Cardiac fibroblast (primary cell): Measurements from ENCODE around the gene FLG.

ENCODE experiments used
- DNase-seq, 2 donors: peaks; one replicate each; pipeline versions ENCODE4 v3.0.0 to v3.0.0-alpha.2; 2010; ENCODE audit warnings: low read depth in 2 of 2
- H3K4me3 ChIP-seq, 2 donors: replicated peaks in 1 of 2; 1 replicate in 1 of 2; 2 replicates in 1 of 2; pipeline ENCODE4 v1.5.1; 2011; ENCODE audit warnings: low read depth in 2 of 2, low read length in 2 of 2, mild to moderate bottlenecking in 2 of 2, moderate library complexity in 1 of 2
- TF ChIP-seq, protein P1 (sequence below): IDR thresholded peaks from one replicate; pipeline ENCODE4 v1.5.1; 2011; ENCODE audit warnings: low read depth, mild to moderate bottlenecking, low read length, inconsistent platforms

Gene FLG

DNA sequence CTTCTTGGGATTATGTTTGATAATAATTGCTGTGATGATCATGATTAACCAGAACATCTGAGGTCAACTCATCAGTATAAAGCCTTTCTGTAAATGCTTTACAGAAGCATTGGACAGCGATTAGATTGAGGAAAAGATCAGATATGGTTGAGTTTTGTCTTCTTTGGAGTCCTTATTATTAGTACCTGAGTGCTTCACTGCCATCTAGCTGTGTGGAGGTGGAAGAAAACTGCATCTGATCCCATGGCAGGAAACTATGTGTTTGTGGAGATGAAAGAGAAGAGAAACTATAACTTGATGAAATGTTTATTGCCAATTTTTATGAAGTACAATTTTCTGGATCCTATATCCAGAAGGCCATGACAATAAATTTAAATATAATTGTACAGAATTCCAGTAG lies 23.4 kb upstream of the FLG start:
- peak in 1 of 2 donors; percentile 10 for DNase-seq
- TF ChIP-seq, protein P1, sequence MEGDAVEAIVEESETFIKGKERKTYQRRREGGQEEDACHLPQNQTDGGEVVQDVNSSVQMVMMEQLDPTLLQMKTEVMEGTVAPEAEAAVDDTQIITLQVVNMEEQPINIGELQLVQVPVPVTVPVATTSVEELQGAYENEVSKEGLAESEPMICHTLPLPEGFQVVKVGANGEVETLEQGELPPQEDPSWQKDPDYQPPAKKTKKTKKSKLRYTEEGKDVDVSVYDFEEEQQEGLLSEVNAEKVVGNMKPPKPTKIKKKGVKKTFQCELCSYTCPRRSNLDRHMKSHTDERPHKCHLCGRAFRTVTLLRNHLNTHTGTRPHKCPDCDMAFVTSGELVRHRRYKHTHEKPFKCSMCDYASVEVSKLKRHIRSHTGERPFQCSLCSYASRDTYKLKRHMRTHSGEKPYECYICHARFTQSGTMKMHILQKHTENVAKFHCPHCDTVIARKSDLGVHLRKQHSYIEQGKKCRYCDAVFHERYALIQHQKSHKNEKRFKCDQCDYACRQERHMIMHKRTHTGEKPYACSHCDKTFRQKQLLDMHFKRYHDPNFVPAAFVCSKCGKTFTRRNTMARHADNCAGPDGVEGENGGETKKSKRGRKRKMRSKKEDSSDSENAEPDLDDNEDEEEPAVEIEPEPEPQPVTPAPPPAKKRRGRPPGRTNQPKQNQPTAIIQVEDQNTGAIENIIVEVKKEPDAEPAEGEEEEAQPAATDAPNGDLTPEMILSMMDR = no peak

DNA sequence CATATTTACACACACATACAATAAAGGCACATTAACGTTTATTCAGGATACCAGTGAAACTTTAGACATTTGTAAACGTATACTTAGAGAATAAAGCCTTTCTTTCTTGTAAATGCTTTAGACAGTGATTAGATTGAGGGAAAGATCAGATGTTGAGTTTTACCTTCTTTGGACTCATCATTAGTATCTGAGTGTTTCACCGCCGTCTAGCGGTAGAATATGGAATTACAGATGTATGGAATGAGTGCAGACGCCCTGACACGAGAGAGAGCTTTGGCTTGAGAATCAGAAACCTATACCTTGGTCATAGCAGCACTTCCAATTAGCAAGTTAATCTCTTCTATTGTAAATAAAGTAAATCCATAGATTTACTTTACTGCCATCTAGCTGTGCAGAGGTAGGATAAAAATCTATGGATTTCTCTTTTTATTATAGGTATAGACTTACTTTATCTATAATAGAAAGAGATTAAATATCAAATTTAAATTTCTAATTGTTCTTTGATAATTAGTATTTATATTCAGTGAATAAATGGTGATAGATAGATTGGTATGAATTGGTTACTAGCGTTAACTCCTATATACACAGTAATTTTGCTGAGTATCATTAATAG lies 22.2 kb upstream of the FLG start:
- no peak overlapping the region for H3K4me3 ChIP-seq
- TF ChIP-seq, protein P1 = peak; percentile 92
- peak; percentile 69 to 80 for DNase-seq

More for the DNA sequence above, 23.4 kb upstream of the FLG start:
- H3K4me3 ChIP-seq = no peak overlapping the region

DNA sequence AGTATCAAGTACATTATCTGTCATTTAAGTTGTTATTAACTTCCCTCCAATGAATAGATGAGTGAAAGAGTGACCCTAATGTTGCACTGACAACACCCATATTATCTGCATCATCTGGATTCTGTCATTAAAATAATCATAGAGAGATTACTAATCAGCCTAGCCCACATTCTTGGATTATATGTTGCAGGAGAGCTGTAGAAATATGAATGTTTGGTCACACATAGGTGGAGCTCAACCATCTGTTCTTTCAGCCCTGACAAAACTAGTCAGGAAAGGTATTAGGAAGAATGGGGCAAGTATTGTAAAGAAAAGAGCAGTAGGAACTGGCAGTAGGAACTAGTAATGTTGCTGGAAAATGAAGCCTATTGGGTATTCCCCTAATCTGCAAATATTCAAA lies 19.4 kb upstream of the FLG start:
- TF ChIP-seq, protein P1 = no peak
- no peak overlapping the region for H3K4me3 ChIP-seq
- DNase-seq = no peak

DNA sequence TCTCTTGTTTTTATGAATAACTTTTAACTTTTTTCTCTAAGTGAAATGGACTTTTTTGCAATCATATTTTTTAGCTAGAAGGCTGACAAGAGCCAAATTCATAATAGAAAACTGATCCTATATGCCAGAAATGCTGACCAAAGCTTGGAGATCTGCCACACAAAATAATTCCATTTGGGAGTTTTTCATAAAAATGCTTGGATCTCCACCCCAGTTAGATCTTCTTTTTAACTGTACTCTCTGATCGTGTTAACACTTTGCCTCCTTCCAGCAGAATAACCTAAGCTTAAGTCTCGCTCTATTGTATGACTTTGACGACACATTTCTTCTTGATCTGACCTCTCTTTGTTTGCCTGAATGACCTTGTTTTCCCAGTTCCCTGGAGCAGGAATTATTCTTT lies 18.0 kb upstream of the FLG start:
- no peak for DNase-seq
- TF ChIP-seq, protein P1 = no peak
- H3K4me3 ChIP-seq = no peak overlapping the region

DNA sequence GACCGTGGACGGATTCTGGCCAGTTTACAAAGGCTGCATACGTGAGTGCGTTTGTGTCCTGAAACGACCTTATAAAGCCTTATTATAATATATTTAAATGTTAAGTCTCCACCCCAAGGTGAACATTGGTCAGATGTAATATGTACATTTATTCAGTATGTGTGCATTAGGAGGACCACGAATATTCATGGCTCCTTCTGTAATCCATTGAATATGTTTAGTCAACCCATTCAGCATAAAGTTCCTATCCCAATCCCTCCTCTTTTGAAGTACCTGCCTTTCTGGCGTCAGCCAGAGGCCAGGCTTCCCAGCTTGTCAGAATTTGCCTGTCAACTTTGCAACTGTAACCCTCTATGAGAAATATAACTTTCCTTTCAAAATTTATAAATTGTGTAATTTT lies 10.4 kb upstream of the FLG start:
- H3K4me3 ChIP-seq = no peak overlapping the region
- DNase-seq = no peak
- TF ChIP-seq, protein P1 = no peak

DNA sequence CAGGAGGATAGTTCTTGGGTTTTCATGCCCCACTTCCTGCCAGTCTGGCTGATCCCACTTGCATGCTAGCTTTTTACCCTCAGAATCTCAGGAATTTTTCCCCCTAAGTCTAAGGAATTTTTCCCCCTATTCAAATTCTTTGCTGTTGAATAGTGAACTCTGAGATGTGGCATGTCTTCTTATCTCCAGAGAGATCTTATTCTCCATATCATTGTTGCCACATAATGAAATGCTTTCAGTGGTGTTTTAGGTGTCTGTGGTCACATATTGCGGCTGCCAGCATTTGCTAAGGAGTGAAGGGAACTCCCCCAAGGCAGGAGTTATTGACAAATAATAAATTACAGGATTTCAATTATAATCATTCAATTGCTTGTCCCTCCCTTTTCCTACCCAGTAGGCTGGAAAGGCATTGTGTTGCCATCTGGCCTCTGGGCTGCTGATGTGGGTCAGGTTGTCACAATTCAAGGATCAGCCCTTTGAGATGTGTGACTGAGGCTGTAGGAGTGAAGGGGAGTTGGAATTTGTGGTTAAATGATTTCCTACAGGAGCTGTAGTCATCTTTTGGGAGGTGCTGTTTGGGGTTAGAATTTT lies 3.9 kb upstream of the FLG start:
- TF ChIP-seq, protein P1 = no peak
- no peak overlapping the region for H3K4me3 ChIP-seq
- DNase-seq = no peak
